HG03575 (cell line): ENCODE data around the gene CPT1B.
"Not testable (repeated sequence)": the region's sequence is repeated elsewhere in the genome, so short reads cannot be mapped to it uniquely, and the experiment has no call there.

ENCODE experiments used
- ATAC-seq: cut with Tn5 transposase; IDR thresholded peaks from one replicate; pipeline ENCODE4 v1.9.1; 2021; ENCODE audit not compliant: unreplicated experiment, insufficient number of reproducible peaks, low FRiP score; ENCODE audit errors: extremely low read depth

Gene CPT1B

GRCh38 chr22:50577987-50578775, at the start of gene CPT1B:
CPT1B (minus strand) TSS chr22:50578427; CDS start chr22:50577915, 512 bp downstream.
- no peak for ATAC-seq

DNA sequence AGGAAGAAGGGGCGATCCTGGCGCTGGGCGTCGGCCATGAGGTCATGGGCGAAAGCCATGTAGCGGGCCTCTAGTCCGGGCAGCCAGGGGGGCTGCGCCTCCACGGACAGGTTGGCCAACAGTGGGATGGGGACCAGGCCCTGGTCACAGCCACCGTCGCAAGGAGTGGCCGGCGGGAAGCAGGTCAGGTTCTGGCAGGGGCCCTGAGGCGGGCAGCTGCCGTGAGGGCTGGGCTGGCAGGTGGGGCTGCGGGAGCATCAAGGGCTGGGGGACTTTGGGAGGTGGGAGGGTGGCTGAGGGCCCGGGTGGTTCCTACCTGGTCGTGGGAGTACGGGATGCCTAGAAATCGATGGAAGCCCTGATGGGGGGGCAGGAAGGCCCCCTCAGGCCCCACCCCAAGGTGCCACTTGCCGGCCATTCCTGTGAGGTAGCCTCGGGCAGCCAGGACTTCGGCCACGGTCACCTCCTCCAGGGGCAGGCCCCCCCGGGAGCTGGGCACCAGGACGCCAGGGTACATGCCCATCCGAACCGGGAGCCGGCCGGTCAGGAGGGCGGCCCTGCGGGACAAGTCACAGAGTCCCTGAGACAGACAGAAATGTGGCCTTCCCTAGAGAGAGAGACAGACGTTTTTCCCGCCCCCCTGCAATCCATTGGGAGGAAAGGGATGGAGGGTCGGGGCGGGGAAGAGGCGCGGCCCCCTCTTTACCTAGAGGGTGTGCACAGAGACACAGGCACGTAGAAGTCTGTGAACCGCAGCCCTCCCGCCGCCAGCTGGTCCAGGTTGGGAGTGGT, 48.8 kb upstream of the CPT1B start:
- no peak for ATAC-seq

GRCh38 chr22:50626314-50626849, 48.2 kb upstream of the CPT1B start:
- no peak for ATAC-seq

DNA sequence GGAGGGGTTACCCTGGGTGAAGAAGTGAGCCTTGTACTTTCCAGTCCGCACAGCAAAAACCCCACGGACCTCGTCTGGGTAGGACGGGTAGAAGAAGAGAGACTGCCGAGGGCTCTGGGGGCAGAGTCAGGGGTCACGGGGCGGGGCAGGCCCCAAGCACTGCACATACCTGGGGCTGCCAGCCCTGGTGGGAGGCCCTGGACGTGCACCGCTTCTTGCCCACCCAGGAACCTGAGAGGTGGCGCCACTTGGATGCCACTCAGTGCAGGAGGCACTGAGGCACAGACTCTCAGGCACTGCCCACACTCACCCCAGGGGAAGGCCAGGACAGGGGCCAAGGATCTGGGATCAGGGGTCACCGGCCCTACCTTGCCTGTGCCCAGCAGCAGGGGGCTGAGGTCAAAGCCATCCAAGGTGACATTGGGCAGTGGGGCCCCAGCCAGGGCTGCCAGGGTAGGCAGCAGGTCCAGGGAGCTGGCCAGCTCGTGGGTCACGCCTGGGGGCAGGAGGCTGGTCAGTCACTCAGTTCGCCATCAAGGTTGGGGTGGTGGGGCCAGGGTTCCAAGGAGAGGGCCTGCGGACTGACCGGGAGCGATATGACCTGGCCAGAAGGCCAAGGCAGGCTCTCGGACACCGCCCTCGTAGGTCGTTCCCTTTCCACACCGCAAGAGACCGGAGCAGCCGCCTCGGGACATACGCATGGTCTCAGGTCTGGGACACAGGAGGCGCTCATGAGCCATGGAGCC, 47.5 kb upstream of the CPT1B start:
- ATAC-seq: no peak

- ATAC-seq: no peak
Observed at GRCh38 chr22:50625131-50625567, 46.9 kb upstream of the CPT1B start.

GRCh38 chr22:50624347-50625130, 46.3 kb upstream of the CPT1B start:
- no peak for ATAC-seq

- ATAC-seq: no peak
Observed at GRCh38 chr22:50622723-50623327, 44.6 kb upstream of the CPT1B start.

DNA sequence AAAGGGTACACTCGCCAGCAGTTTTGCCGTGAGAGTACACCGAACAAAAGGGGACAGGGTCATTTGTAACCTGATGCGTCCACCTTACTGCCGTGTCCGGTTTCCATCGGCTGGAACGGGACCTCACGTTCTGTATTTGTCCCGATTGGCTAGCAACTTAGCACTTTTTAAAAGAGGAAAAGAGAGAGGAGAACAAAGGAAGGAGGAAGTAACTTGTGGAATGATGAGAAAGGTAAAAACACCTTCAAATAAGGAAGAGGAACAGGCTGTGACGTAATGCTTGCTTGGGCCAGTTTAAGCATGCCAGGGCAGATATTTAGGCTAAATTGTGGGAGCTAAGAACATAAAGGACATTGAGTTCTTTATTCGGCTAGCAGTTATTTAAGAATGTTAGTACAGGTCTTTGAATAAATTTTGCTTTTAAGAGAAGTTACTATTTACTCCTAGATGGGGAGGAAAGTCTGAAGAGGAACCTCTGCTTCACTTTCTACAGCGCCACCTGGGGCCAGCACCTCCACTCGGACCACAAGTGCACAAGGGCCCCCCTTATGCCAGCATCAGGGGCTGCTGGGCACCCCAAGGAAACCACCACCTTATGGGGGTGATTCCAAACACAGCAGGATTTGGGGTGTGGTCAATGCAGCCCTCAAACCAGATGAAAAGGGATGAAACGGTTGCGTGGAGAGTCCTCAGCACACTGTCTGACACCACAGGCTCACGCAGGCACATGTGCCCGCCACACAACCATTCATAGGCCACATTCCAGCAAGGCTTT, 43.9 kb upstream of the CPT1B start:
- ATAC-seq: no peak

GRCh38 chr22:50621356-50621880, 43.2 kb upstream of the CPT1B start:
- ATAC-seq: no peak

GRCh38 chr22:50620593-50621355, 42.5 kb upstream of the CPT1B start:
- no peak for ATAC-seq

DNA sequence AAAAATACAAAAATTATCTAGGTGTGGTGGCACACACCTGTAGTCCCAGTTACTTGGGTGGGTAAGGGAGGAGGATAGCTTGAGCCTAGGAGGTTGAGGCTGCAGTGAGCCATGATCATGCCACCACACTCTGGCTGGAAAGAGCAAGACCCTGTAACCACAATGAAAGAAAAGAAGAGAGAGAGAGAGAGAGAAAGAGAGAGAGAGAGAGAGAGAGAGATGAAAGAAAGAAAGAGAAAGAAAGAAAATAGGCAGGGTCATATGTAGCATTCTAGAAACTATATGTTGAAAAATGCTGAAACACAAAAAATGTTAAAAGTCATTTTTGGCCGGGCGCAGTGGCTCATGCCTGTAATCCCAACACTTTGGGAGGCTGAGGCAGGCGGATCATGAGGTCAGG, 36.1 kb upstream of the CPT1B start:
- ATAC-seq: not testable (repeated sequence)

- ATAC-seq: no peak
Observed at GRCh38 chr22:50613291-50613981, 35.2 kb upstream of the CPT1B start.

GRCh38 chr22:50612528-50613221, 34.4 kb upstream of the CPT1B start:
- ATAC-seq: no peak

DNA sequence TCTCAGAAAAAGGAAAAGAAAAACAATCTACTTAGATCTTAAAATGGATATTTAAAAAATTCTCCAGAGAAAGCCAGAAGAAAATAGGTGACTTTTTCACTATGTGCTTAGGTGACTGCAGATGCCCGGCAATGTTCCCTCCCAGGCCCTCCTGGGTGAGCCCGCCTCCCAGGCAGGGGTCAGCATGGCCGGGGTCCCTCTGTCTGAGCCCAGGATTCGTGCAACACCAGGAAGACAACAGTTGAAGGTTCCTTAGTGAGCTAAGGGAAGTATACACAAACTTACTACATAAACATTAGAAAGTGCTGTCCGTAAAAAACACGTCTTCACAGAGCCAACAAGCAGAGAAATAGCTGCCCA, 33.9 kb upstream of the CPT1B start:
- ATAC-seq: no peak

GRCh38 chr22:50611341-50612060, 33.3 kb upstream of the CPT1B start:
- no peak for ATAC-seq
